ENCODE data around the gene AFTPH.

The AFTPH gene

GRCh38 chr2:64627860-64628841 lies 104.0 kb downstream of the AFTPH start:
- Histone ChIP-seq H3F3A (ENCODE audit: insufficient read depth) (peaks cover 11% of the 10 kb centered on the region; the same call in 1 of the 2 replicates), H4K20me1 (ENCODE audit: low read depth, low read length) (no peaks in the 10 kb centered on the region; the same call in 1 of the 2 replicates), H3K4me3 (ENCODE audit: insufficient read depth, low read length, poor library complexity, severe bottlenecking) (no peak overlapping the region), H3K27ac (ENCODE audit: low read depth, low read length) (no peak overlapping the region), H3K79me2 (ENCODE audit: insufficient read depth, low read length) (peaks cover 14% of the 10 kb centered on the region; the same call in 1 of the 2 replicates), H3K36me3 (ENCODE audit: low read length) (peaks cover 7% of the 10 kb centered on the region), H2AFZ (ENCODE audit: low read depth, low read length, severe bottlenecking) (no peak overlapping the region), H3K9ac (ENCODE audit: low read length) (no peak overlapping the region), H3K9me2 (replicated peaks; ENCODE audit: insufficient read depth, low read length) (no peaks in the 10 kb centered on the region), H3K4me2 (ENCODE audit: low read depth, low read length, poor library complexity, severe bottlenecking) (no peak overlapping the region), H3K27me3 (ENCODE audit: low read length) (no peaks in the 10 kb centered on the region), H3K9me3 (ENCODE audit: insufficient read depth, low read length) (no peaks in the 10 kb centered on the region)
- TF ChIP-seq EZH2phosphoT487 (conservative IDR thresholded peaks at IDR 0.05; ENCODE audit: low read length) (no peak), CTCF (IDR thresholded peaks at IDR 0.05; ENCODE audit: insufficient read depth, low read length, poor library complexity, severe bottlenecking) (no peak)

GRCh38 chr2:64629329-64629781 lies 105.2 kb downstream of the AFTPH start:
- no peaks in the 10 kb centered on the region for H3K9me2 ChIP-seq (replicated peaks; ENCODE audit: insufficient read depth, low read length)
- H3K27me3 ChIP-seq (ENCODE audit: low read length): no peaks in the 10 kb centered on the region
- H3K9ac ChIP-seq (ENCODE audit: low read length): no peak overlapping the region
- H3K9me3 ChIP-seq (ENCODE audit: insufficient read depth, low read length): no peaks in the 10 kb centered on the region
- no peak overlapping the region for H3K4me2 ChIP-seq (ENCODE audit: low read depth, low read length, poor library complexity, severe bottlenecking)
- H3K79me2 ChIP-seq (ENCODE audit: insufficient read depth, low read length): peaks cover 24% of the 10 kb centered on the region
- no peaks in the 10 kb centered on the region; the same call in 1 of the 2 replicates for H4K20me1 ChIP-seq (ENCODE audit: low read depth, low read length)
- H3K4me3 ChIP-seq (ENCODE audit: insufficient read depth, low read length, poor library complexity, severe bottlenecking): no peak overlapping the region
- peaks cover 11% of the 10 kb centered on the region; the same call in 1 of the 2 replicates for H3F3A ChIP-seq (ENCODE audit: insufficient read depth)
- no peak for TF ChIP-seq CTCF (IDR thresholded peaks at IDR 0.05; ENCODE audit: insufficient read depth, low read length, poor library complexity, severe bottlenecking)
- no peak for TF ChIP-seq EZH2phosphoT487 (conservative IDR thresholded peaks at IDR 0.05; ENCODE audit: low read length)
- H2AFZ ChIP-seq (ENCODE audit: low read depth, low read length, severe bottlenecking): no peak overlapping the region
- no peak overlapping the region for H3K27ac ChIP-seq (ENCODE audit: low read depth, low read length)
- peaks cover 14% of the 10 kb centered on the region for H3K36me3 ChIP-seq (ENCODE audit: low read length)

GRCh38 chr2:64629875-64630274 lies 105.7 kb downstream of the AFTPH start:
- no peaks in the 10 kb centered on the region for H3K9me2 ChIP-seq (replicated peaks; ENCODE audit: insufficient read depth, low read length)
- H3K79me2 ChIP-seq (ENCODE audit: insufficient read depth, low read length): peaks cover 29% of the 10 kb centered on the region
- no peak overlapping the region for H3K4me3 ChIP-seq (ENCODE audit: insufficient read depth, low read length, poor library complexity, severe bottlenecking)
- TF ChIP-seq EZH2phosphoT487 (conservative IDR thresholded peaks at IDR 0.05; ENCODE audit: low read length): no peak
- no peak for TF ChIP-seq CTCF (IDR thresholded peaks at IDR 0.05; ENCODE audit: insufficient read depth, low read length, poor library complexity, severe bottlenecking)
- H2AFZ ChIP-seq (ENCODE audit: low read depth, low read length, severe bottlenecking): no peak overlapping the region
- H3K36me3 ChIP-seq (ENCODE audit: low read length): peaks cover 20% of the 10 kb centered on the region
- H3K9ac ChIP-seq (ENCODE audit: low read length): no peak overlapping the region
- H3K27me3 ChIP-seq (ENCODE audit: low read length): no peaks in the 10 kb centered on the region
- H3F3A ChIP-seq (ENCODE audit: insufficient read depth): peaks cover 11% of the 10 kb centered on the region; the same call in 1 of the 2 replicates
- no peak overlapping the region for H3K27ac ChIP-seq (ENCODE audit: low read depth, low read length)
- H3K4me2 ChIP-seq (ENCODE audit: low read depth, low read length, poor library complexity, severe bottlenecking): no peak overlapping the region
- H4K20me1 ChIP-seq (ENCODE audit: low read depth, low read length): no peaks in the 10 kb centered on the region; the same call in 1 of the 2 replicates
- no peaks in the 10 kb centered on the region for H3K9me3 ChIP-seq (ENCODE audit: insufficient read depth, low read length)
